IPS-18a (cell line): ENCODE data around the gene STK26.
"Not testable (repeated sequence)": the region's sequence is repeated elsewhere in the genome, so short reads cannot be mapped to it uniquely, and the experiment has no call there.

Experiments
- H3K27ac ChIP-seq: one replicate; pipeline ENCODE4 v1.5.1; 2013; ENCODE audit warnings: low read length
- H3K27me3 ChIP-seq: one replicate; pipeline ENCODE4 v1.6.1; 2013; ENCODE audit warnings: mild to moderate bottlenecking, low read length; ENCODE audit not compliant: control insufficient read depth, insufficient read depth
- H3K36me3 ChIP-seq: one replicate; pipeline ENCODE4 v1.6.1; 2013; ENCODE audit warnings: low read depth, low read length; ENCODE audit not compliant: control insufficient read depth
- H3K4me1 ChIP-seq: one replicate; pipeline ENCODE4 v1.6.1; 2013; ENCODE audit warnings: low read depth, low read length; ENCODE audit not compliant: control insufficient read depth
- H3K4me3 ChIP-seq: one replicate; pipeline ENCODE4 v1.5.1; 2013; ENCODE audit warnings: low read length
- H3K9ac ChIP-seq: one replicate; pipeline ENCODE4 v1.6.1; 2013; ENCODE audit warnings: mild to moderate bottlenecking, low read length, moderate library complexity
- H3K9me3 ChIP-seq: one replicate; pipeline ENCODE4 v1.6.1; 2013; ENCODE audit warnings: low read depth, low read length; ENCODE audit not compliant: control insufficient read depth

Gene STK26

GRCh38 chrX:132041015-132041414, 17.9 kb downstream of the STK26 start:
- H3K9ac ChIP-seq = no peak overlapping the region
- peaks cover 12% of the 10 kb centered on the region for H3K9me3 ChIP-seq
- H3K27ac ChIP-seq = no peak overlapping the region
- H3K4me3 ChIP-seq = peak overlapping the region; percentile 2
- H3K27me3 ChIP-seq = no peaks in the 10 kb centered on the region
- H3K36me3 ChIP-seq = no peaks in the 10 kb centered on the region
- peaks cover 40% of the 10 kb centered on the region for H3K4me1 ChIP-seq

DNA sequence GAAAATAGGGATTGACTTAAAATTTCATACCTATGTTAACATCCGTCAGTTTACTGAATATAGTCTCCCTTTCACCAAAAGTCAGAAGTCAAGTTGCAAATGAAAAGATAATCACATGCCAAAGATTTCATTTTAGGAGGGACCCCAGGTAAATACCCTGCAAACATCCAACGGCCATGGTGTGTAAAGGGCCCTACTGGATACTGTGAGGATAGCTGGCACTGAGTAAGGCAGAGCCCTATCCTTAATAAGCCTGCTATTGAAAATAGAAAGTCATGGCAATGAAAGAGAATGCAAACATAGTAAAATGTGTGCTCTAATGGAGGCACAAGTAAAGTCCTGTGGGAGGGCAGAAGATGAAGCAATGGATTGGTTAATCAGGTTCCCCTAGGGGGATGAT, 20.9 kb downstream of the STK26 start:
- H3K36me3 ChIP-seq = no peaks in the 10 kb centered on the region
- no peak overlapping the region for H3K27ac ChIP-seq
- no peak overlapping the region for H3K4me3 ChIP-seq
- H3K4me1 ChIP-seq = peaks cover 40% of the 10 kb centered on the region
- no peak overlapping the region for H3K9ac ChIP-seq
- H3K9me3 ChIP-seq = peaks cover 14% of the 10 kb centered on the region
- H3K27me3 ChIP-seq = no peaks in the 10 kb centered on the region

GRCh38 chrX:132044953-132045352, 21.9 kb downstream of the STK26 start:
- H3K36me3 ChIP-seq = no peaks in the 10 kb centered on the region
- H3K9me3 ChIP-seq = peaks cover 14% of the 10 kb centered on the region
- peaks cover 40% of the 10 kb centered on the region for H3K4me1 ChIP-seq
- H3K9ac ChIP-seq = no peak overlapping the region
- no peak overlapping the region for H3K4me3 ChIP-seq
- no peaks in the 10 kb centered on the region for H3K27me3 ChIP-seq
- H3K27ac ChIP-seq = no peak overlapping the region

DNA sequence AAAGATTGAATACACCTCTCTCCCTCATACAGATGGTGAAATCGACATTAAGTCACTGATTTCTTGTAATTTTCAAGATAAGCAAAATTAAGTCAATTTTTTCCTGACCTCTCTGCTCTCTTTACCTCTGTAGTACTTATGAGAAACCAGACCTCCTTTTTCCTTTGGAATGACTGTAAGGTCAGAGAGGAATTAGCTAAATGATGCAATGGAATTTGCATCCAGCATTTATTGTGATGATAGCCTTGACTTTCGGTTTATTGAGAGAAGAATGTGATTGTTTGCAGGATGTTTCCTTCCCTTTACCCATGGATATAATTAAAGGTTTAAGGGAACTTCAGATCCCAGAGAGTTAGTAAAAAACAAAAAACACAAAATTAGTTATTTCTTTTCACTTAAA, 22.4 kb downstream of the STK26 start:
- peaks cover 40% of the 10 kb centered on the region for H3K4me1 ChIP-seq
- H3K9me3 ChIP-seq = peaks cover 14% of the 10 kb centered on the region
- H3K36me3 ChIP-seq = no peaks in the 10 kb centered on the region
- no peaks in the 10 kb centered on the region for H3K27me3 ChIP-seq
- H3K9ac ChIP-seq = no peak overlapping the region
- H3K27ac ChIP-seq = no peak overlapping the region
- H3K4me3 ChIP-seq = no peak overlapping the region

- Histone ChIP-seq H3K9ac (no peak overlapping the region), H3K27me3 (no peaks in the 10 kb centered on the region)
Observed at GRCh38 chrX:132046533-132046932, 23.4 kb downstream of the STK26 start.

GRCh38 chrX:132051778-132052177, 28.7 kb downstream of the STK26 start:
- H3K27me3 ChIP-seq, H3K4me3 ChIP-seq, H3K9ac ChIP-seq, H3K27ac ChIP-seq, H3K36me3 ChIP-seq, H3K4me1 ChIP-seq: not testable (repeated sequence)
- H3K9me3 ChIP-seq = peaks cover 16% of the 10 kb centered on the region

More at GRCh38 chrX:132046533-132046932, 23.4 kb downstream of the STK26 start:
- peaks cover 30% of the 10 kb centered on the region for H3K4me1 ChIP-seq
- no peaks in the 10 kb centered on the region for H3K36me3 ChIP-seq
- H3K27ac ChIP-seq = no peak overlapping the region
- peaks cover 8% of the 10 kb centered on the region for H3K9me3 ChIP-seq
- H3K4me3 ChIP-seq = no peak overlapping the region

DNA sequence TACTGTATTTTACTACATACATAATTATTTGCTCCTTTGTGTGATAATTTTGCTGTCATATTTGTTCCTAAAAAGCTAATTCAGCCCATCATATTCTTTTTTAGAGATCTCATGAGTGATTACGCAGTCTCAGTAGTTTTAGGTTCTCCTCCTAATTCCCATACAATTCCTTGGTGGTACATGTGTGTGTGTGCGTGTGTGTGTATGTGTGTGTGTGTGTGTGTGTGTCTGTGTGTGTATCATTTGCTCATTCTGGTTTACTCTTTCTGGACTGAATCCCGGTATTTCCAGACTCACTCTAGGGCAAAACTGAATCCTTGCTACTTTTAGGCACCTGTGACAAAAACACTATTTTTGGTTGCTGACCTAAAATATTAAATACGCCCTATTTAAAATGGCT, 34.9 kb downstream of the STK26 start:
- H3K9ac ChIP-seq = no peak overlapping the region
- no peaks in the 10 kb centered on the region for H3K27me3 ChIP-seq
- no peak overlapping the region for H3K4me3 ChIP-seq
- peaks cover 10% of the 10 kb centered on the region for H3K9me3 ChIP-seq
- H3K36me3 ChIP-seq = no peaks in the 10 kb centered on the region
- H3K27ac ChIP-seq = no peak overlapping the region
- H3K4me1 ChIP-seq = no peaks in the 10 kb centered on the region

GRCh38 chrX:132058975-132059374, 35.9 kb downstream of the STK26 start:
- no peak overlapping the region for H3K9ac ChIP-seq
- H3K36me3 ChIP-seq = no peaks in the 10 kb centered on the region
- H3K27me3 ChIP-seq = no peaks in the 10 kb centered on the region
- H3K4me1 ChIP-seq = no peaks in the 10 kb centered on the region
- peaks cover 10% of the 10 kb centered on the region for H3K9me3 ChIP-seq
- H3K4me3 ChIP-seq = no peak overlapping the region
- no peak overlapping the region for H3K27ac ChIP-seq

DNA sequence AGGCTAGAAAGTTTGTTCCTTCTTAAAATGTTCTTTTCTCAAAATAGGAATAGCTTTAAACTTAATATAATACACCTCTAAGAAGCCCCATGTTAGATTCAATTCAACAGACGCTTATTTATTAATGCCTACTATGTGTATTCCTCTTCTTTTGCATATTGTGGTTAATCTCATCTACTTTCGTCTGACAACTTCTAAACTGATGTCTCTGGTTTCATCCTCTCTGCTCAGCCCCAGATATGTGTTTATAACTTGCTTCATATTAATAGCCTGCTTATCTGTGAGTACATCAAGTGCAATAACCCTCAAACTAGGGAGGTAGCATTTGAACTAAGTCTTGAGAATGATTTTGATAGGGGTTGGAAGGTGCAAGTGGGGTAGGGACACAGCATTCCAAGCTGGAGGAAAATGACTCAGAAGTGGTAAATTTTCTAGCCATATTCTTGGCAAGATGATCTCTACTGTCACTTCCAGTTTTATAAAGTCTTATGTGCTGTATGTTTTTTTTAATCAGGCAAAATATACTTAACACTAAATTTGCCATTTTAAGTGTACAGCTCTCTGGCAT, 37.0 kb downstream of the STK26 start:
- no peak overlapping the region for H3K27ac ChIP-seq
- no peaks in the 10 kb centered on the region for H3K4me1 ChIP-seq
- no peaks in the 10 kb centered on the region for H3K36me3 ChIP-seq
- no peaks in the 10 kb centered on the region for H3K27me3 ChIP-seq
- H3K9ac ChIP-seq = no peak overlapping the region
- no peak overlapping the region for H3K4me3 ChIP-seq
- H3K9me3 ChIP-seq = peaks cover 10% of the 10 kb centered on the region

- Histone ChIP-seq H3K9me3 (no peaks in the 10 kb centered on the region), H3K27ac (no peak overlapping the region), H3K4me1 (no peaks in the 10 kb centered on the region), H3K27me3 (no peaks in the 10 kb centered on the region), H3K36me3 (peaks cover 4% of the 10 kb centered on the region), H3K9ac (no peak overlapping the region), H3K4me3 (no peak overlapping the region)
Observed at GRCh38 chrX:132063334-132063733, 40.2 kb downstream of the STK26 start.

DNA sequence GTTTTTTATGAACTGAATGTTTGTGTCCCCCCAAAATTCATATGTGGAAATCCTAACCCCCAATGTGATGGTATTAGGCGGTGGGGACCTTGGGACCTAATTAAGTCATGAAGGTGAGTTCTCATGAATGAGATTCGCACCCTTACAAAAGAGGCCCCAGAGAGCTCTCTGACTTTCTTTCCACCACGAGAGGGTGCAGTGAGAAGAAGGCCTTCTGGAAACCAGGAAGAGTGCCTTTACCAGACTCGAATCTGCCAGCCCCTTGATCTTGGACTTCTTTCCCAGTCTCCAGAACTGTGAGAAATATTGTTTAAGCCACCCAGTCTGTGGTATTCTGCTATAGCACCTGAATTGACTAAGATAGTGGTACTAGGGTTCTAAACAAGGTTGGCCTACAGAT, 40.8 kb downstream of the STK26 start:
- no peaks in the 10 kb centered on the region for H3K27me3 ChIP-seq
- H3K36me3 ChIP-seq = peaks cover 4% of the 10 kb centered on the region

GRCh38 chrX:132068405-132068804, 45.3 kb downstream of the STK26 start:
- Histone ChIP-seq H3K4me3 (no peak overlapping the region), H3K27me3 (no peaks in the 10 kb centered on the region), H3K4me1 (no peaks in the 10 kb centered on the region), H3K36me3 (peaks cover 10% of the 10 kb centered on the region), H3K9ac (no peak overlapping the region), H3K27ac (no peak overlapping the region), H3K9me3 (peaks cover 3% of the 10 kb centered on the region)

More for the DNA sequence above, 40.8 kb downstream of the STK26 start:
- Histone ChIP-seq H3K9ac (no peak overlapping the region), H3K9me3 (no peaks in the 10 kb centered on the region), H3K4me3 (no peak overlapping the region), H3K4me1 (no peaks in the 10 kb centered on the region), H3K27ac (no peak overlapping the region)
